ENCODE data around the gene PUSL1.

PUSL1 gene

GRCh38 chr1:1358433-1359271 is 50.3 kb downstream of the PUSL1 start, which contains the start of gene MXRA8:
Gene MXRA8 (minus strand): TSS chr1:1358555. CDS start chr1:1358504, 51 bp downstream.
- TF ChIP-seq SIN3A (IDR thresholded peaks at IDR 0.05; ENCODE audit: borderline replicate concordance, insufficient read depth, low read length) (peak; percentile 23; the same call in 1 of the 2 replicates), REST (IDR thresholded peaks at IDR 0.05; ENCODE audit: insufficient read depth in 1 of 2, low read depth in 2 of 2, low read length in 2 of 2) (no peak), FOXP2 (optimal IDR thresholded peaks at IDR 0.05; ENCODE audit: borderline replicate concordance, extremely low read depth, extremely low read length, insufficient read depth) (no peak), POLR2AphosphoS5 (IDR thresholded peaks at IDR 0.05; ENCODE audit: low read depth, low read length) (peak; percentile 21; the same call in 1 of the 2 replicates), TAF1 (IDR thresholded peaks at IDR 0.05; ENCODE audit: borderline replicate concordance, insufficient read depth, low read length) (no peak)

GRCh38 chr1:1359308-1359663 is 50.9 kb downstream of the PUSL1 start:
- TF ChIP-seq FOXP2 (optimal IDR thresholded peaks at IDR 0.05; ENCODE audit: borderline replicate concordance, extremely low read depth, extremely low read length, insufficient read depth) (no peak), REST (IDR thresholded peaks at IDR 0.05; ENCODE audit: insufficient read depth in 1 of 2, low read depth in 2 of 2, low read length in 2 of 2) (no peak), POLR2AphosphoS5 (IDR thresholded peaks at IDR 0.05; ENCODE audit: low read depth, low read length) (no peak), SIN3A (IDR thresholded peaks at IDR 0.05; ENCODE audit: borderline replicate concordance, insufficient read depth, low read length) (no peak), TAF1 (IDR thresholded peaks at IDR 0.05; ENCODE audit: borderline replicate concordance, insufficient read depth, low read length) (no peak)

- TF ChIP-seq SIN3A (IDR thresholded peaks at IDR 0.05; ENCODE audit: borderline replicate concordance, insufficient read depth, low read length) (no peak), POLR2AphosphoS5 (IDR thresholded peaks at IDR 0.05; ENCODE audit: low read depth, low read length) (peak; percentile 47; the same call in 1 of the 2 replicates), FOXP2 (optimal IDR thresholded peaks at IDR 0.05; ENCODE audit: borderline replicate concordance, extremely low read depth, extremely low read length, insufficient read depth) (no peak), REST (IDR thresholded peaks at IDR 0.05; ENCODE audit: insufficient read depth in 1 of 2, low read depth in 2 of 2, low read length in 2 of 2) (no peak; a peak in 1 of 4 replicates), TAF1 (IDR thresholded peaks at IDR 0.05; ENCODE audit: borderline replicate concordance, insufficient read depth, low read length) (0 out of 2 replicates have a peak, but pooled peaks have one; percentile 31)
Observed at GRCh38 chr1:1359664-1360468, 51.5 kb downstream of the PUSL1 start.

- no peak for TF ChIP-seq SIN3A (IDR thresholded peaks at IDR 0.05; ENCODE audit: borderline replicate concordance, insufficient read depth, low read length)
- TF ChIP-seq REST (IDR thresholded peaks at IDR 0.05; ENCODE audit: insufficient read depth in 1 of 2, low read depth in 2 of 2, low read length in 2 of 2), result no peak
- 0 out of 2 replicates have a peak, but pooled peaks have one; percentile 17 for TF ChIP-seq TAF1 (IDR thresholded peaks at IDR 0.05; ENCODE audit: borderline replicate concordance, insufficient read depth, low read length)
Observed at GRCh38 chr1:1360506-1361169, 52.2 kb downstream of the PUSL1 start.
